GM21576 (cell line): ENCODE results near the gene SCCPDH.

Experiments
- ATAC-seq: cut with Tn5 transposase; IDR thresholded peaks from one replicate; pipeline ENCODE4 v1.9.1; 2021; ENCODE audit warnings: mild to moderate bottlenecking, moderate library complexity; ENCODE audit not compliant: unreplicated experiment

SCCPDH gene

GRCh38 chr1:246748867-246749266 is 24.7 kb downstream of the SCCPDH start:
- no peak for ATAC-seq

GRCh38 chr1:246750752-246751151 is 26.5 kb downstream of the SCCPDH start:
- ATAC-seq, result no peak

GRCh38 chr1:246753670-246754535 is 29.7 kb downstream of the SCCPDH start:
- ATAC-seq, result peak; percentile 89

GRCh38 chr1:246755419-246755818 is 31.2 kb downstream of the SCCPDH start:
- ATAC-seq, result no peak

- ATAC-seq, result no peak
Observed at GRCh38 chr1:246760422-246761347, 36.5 kb downstream of the SCCPDH start.

- no peak for ATAC-seq
Observed at GRCh38 chr1:246761396-246761795, 37.2 kb downstream of the SCCPDH start.

GRCh38 chr1:246765521-246765920 is 41.3 kb downstream of the SCCPDH start:
- no peak for ATAC-seq

- ATAC-seq, result no peak
Observed at GRCh38 chr1:246768403-246769020, 44.3 kb downstream of the SCCPDH start.

- no peak for ATAC-seq
Observed at GRCh38 chr1:246769306-246769705, 45.1 kb downstream of the SCCPDH start.

- no peak for ATAC-seq
Observed at GRCh38 chr1:246771366-246771765, 47.2 kb downstream of the SCCPDH start.

GRCh38 chr1:246772686-246773085 is 48.5 kb downstream of the SCCPDH start:
- peak; percentile 18 for ATAC-seq

GRCh38 chr1:246773213-246773641 is 49.0 kb downstream of the SCCPDH start:
- peak; percentile 99 for ATAC-seq

- no peak for ATAC-seq
Observed at GRCh38 chr1:246775531-246776385, 51.5 kb downstream of the SCCPDH start.

GRCh38 chr1:246776923-246777322 is 52.7 kb downstream of the SCCPDH start:
- ATAC-seq, result no peak

GRCh38 chr1:246778663-246779062 is 54.5 kb downstream of the SCCPDH start:
- ATAC-seq, result no peak

- no peak for ATAC-seq
Observed at GRCh38 chr1:246779561-246780175, 55.5 kb downstream of the SCCPDH start.

GRCh38 chr1:246780264-246780663 is 56.1 kb downstream of the SCCPDH start:
- no peak for ATAC-seq

- ATAC-seq, result no peak
Observed at GRCh38 chr1:246781212-246781611, 57.0 kb downstream of the SCCPDH start.

GRCh38 chr1:246782120-246782900 is 58.1 kb downstream of the SCCPDH start:
- ATAC-seq, result peak; percentile 60
